Measurements from ENCODE around the gene ANGPTL1. TPM values are rescaled to one million over a fixed set of nuclear protein-coding genes. Genes with fewer than 3 reads are reported as not detected.

The ANGPTL1 gene
- total and polyA plus RNA-seq, 3 donors from 2014 or later, result 5.0 to 18.4 (median 14.7) TPM

DNA sequence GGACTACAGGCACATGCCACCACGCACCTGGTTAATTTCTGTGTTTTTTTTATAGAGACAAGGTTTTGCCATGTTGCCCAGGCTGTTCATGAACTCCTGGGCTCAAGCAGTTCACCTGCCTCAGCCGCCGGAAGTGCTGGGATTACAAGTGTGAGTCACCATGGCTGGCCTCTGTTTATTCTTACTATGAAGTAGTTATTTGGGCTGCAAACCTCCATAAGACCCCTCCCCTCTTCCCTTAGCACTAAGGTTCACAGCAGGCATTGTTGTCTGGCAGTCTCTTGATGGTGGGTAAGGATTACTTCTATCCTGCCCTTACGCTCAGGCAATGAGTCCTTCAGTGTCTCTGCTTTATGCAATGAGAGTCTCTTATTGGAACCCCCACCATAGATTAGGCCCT is 51.8 kb downstream of the ANGPTL1 start:
- H3K27ac ChIP-seq, result no peak overlapping the region
- 94 to 97% methylated on average over 4 of the region's 4 CpGs for WGBS, 2 donors
- H3K36me3 ChIP-seq (ENCODE audit: low read depth, missing control alignments), result no peaks in the 10 kb centered on the region
- DNase-seq, result no peak
- no peaks in the 10 kb centered on the region for H3K4me1 ChIP-seq
- no peaks in the 10 kb centered on the region for H3K9me3 ChIP-seq
- intact Hi-C loops (cut with DNase I; ENCODE audit: low total_unique reads), result no loop called here
- H3K4me3 ChIP-seq, result no peak overlapping the region
- H3K27me3 ChIP-seq, result no peaks in the 10 kb centered on the region
- no peak for TF ChIP-seq POLR2A (IDR thresholded peaks at IDR 0.05)
- TF ChIP-seq, protein P1, sequence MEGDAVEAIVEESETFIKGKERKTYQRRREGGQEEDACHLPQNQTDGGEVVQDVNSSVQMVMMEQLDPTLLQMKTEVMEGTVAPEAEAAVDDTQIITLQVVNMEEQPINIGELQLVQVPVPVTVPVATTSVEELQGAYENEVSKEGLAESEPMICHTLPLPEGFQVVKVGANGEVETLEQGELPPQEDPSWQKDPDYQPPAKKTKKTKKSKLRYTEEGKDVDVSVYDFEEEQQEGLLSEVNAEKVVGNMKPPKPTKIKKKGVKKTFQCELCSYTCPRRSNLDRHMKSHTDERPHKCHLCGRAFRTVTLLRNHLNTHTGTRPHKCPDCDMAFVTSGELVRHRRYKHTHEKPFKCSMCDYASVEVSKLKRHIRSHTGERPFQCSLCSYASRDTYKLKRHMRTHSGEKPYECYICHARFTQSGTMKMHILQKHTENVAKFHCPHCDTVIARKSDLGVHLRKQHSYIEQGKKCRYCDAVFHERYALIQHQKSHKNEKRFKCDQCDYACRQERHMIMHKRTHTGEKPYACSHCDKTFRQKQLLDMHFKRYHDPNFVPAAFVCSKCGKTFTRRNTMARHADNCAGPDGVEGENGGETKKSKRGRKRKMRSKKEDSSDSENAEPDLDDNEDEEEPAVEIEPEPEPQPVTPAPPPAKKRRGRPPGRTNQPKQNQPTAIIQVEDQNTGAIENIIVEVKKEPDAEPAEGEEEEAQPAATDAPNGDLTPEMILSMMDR (IDR thresholded peaks at IDR 0.05), result no peak

GRCh38 chr1:178818416-178818815 is 52.5 kb downstream of the ANGPTL1 start:
- H3K4me3 ChIP-seq, result no peak overlapping the region
- 72 to 90% methylated on average over 2 of the region's 2 CpGs for WGBS, 2 donors
- intact Hi-C loops (cut with DNase I; ENCODE audit: low total_unique reads), result no loop called here
- H3K27me3 ChIP-seq, result no peaks in the 10 kb centered on the region
- no peaks in the 10 kb centered on the region for H3K36me3 ChIP-seq (ENCODE audit: low read depth, missing control alignments)
- TF ChIP-seq, protein P1 (IDR thresholded peaks at IDR 0.05), result no peak
- no peak for TF ChIP-seq POLR2A (IDR thresholded peaks at IDR 0.05)
- no peaks in the 10 kb centered on the region for H3K4me1 ChIP-seq
- H3K9me3 ChIP-seq, result no peaks in the 10 kb centered on the region
- H3K27ac ChIP-seq, result no peak overlapping the region
- DNase-seq, result no peak

GRCh38 chr1:178810585-178810984 is 60.3 kb downstream of the ANGPTL1 start:
- Histone ChIP-seq H3K27ac (no peak overlapping the region), H3K4me1 (no peaks in the 10 kb centered on the region), H3K36me3 (ENCODE audit: low read depth, missing control alignments) (no peaks in the 10 kb centered on the region), H3K4me3 (no peak overlapping the region), H3K27me3 (no peaks in the 10 kb centered on the region), H3K9me3 (no peaks in the 10 kb centered on the region)
- TF ChIP-seq, protein P1 (IDR thresholded peaks at IDR 0.05), result no peak
- no peak for TF ChIP-seq POLR2A (IDR thresholded peaks at IDR 0.05)
- intact Hi-C loops (cut with DNase I; ENCODE audit: low total_unique reads), result no loop called here
- DNase-seq, result no peak

GRCh38 chr1:178808529-178808928 is 62.3 kb downstream of the ANGPTL1 start:
- Histone ChIP-seq H3K4me1 (no peaks in the 10 kb centered on the region), H3K27me3 (no peaks in the 10 kb centered on the region), H3K9me3 (no peaks in the 10 kb centered on the region), H3K27ac (no peak overlapping the region), H3K4me3 (no peak overlapping the region), H3K36me3 (ENCODE audit: low read depth, missing control alignments) (no peaks in the 10 kb centered on the region)
- TF ChIP-seq, protein P1 (IDR thresholded peaks at IDR 0.05), result no peak
- TF ChIP-seq POLR2A (IDR thresholded peaks at IDR 0.05), result no peak
- 89 to 96% methylated on average over 3 of the region's 3 CpGs for WGBS, 2 donors
- DNase-seq, result no peak
- intact Hi-C loops (cut with DNase I; ENCODE audit: low total_unique reads), result no loop called here

DNA sequence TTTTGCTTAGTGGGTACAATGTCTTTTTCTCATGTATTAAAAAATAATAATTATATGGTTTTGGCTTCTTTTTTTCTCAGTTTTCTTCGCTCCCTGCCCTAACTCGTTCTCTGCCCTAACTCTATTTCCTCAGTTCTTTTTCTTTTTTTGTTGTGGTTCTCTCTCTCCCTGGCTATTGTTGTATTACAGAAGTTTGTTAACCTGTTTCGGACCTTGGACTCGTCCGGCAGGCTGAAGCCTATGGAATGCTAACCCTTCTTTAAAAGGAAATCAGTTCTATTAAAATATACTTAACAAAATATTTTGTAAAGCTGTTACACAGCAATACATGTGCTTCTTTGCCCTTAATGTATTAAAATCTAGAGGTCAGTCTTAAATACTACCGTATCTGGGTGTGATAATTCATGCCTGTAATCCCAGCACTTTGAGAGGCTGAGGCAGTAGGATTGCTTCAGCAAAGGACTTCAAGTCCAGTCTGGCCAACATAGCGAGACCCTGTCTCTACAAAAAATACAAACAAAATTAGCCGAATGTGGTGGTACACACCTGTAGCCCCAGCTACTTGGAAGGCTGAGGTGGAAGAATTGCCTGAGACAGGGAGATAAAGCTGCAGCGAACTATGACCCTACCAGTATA is 64.1 kb downstream of the ANGPTL1 start:
- H3K27me3 ChIP-seq, result no peaks in the 10 kb centered on the region
- TF ChIP-seq, protein P1 (IDR thresholded peaks at IDR 0.05), result no peak
- no peak for TF ChIP-seq POLR2A (IDR thresholded peaks at IDR 0.05)
- no peaks in the 10 kb centered on the region for H3K9me3 ChIP-seq

More for the DNA sequence above, 64.1 kb downstream of the ANGPTL1 start:
- Histone ChIP-seq H3K4me1 (no peaks in the 10 kb centered on the region), H3K36me3 (ENCODE audit: low read depth, missing control alignments) (no peaks in the 10 kb centered on the region), H3K4me3 (no peak overlapping the region), H3K27ac (no peak overlapping the region)
- DNase-seq, result no peak
- intact Hi-C loops (cut with DNase I; ENCODE audit: low total_unique reads), result no loop called here
- WGBS, 2 donors, result 97% methylated on average over 9 of the region's 9 CpGs
